ENCODE data around the gene NDFIP2. TPM values are rescaled to one million over a fixed set of nuclear protein-coding genes. Genes with fewer than 3 reads are reported as not detected.

The NDFIP2 gene
- total RNA-seq, 1 donor from 2014 or later, result 34.1 TPM

DNA sequence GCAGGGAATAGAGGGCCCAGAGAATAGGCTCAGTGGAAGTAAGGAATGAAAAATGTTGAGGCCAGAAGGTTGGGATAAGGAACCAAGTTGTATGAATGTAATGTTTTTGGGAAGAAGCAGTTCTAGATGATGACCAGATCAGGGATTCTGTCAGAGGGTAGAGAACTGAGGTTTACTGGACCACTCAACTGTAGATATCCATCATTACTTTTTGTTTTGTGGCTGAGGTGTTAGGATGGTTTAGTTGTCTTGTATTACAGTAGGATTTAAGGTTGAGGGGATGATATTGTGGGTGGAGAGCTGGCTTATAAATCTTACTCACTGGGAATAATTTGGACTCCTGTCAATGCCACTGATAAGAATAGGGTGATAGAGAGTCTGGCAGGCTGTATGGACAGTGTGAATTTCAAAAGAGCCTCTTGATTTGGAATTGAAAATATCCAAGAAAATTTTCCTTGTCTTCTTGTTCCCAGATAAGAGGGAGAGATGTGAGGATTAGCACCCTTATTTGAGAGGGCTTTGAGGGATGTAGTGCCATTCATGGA is 22.6 kb downstream of the NDFIP2 start:
- H3K4me1 ChIP-seq, result no peaks in the 10 kb centered on the region
- H3K4me3 ChIP-seq, result no peak overlapping the region
- H3K9me3 ChIP-seq, result no peaks in the 10 kb centered on the region
- no peak overlapping the region for H3K27ac ChIP-seq
- no peak for DNase-seq
- ATAC-seq, result no peak
- TF ChIP-seq, protein P1, sequence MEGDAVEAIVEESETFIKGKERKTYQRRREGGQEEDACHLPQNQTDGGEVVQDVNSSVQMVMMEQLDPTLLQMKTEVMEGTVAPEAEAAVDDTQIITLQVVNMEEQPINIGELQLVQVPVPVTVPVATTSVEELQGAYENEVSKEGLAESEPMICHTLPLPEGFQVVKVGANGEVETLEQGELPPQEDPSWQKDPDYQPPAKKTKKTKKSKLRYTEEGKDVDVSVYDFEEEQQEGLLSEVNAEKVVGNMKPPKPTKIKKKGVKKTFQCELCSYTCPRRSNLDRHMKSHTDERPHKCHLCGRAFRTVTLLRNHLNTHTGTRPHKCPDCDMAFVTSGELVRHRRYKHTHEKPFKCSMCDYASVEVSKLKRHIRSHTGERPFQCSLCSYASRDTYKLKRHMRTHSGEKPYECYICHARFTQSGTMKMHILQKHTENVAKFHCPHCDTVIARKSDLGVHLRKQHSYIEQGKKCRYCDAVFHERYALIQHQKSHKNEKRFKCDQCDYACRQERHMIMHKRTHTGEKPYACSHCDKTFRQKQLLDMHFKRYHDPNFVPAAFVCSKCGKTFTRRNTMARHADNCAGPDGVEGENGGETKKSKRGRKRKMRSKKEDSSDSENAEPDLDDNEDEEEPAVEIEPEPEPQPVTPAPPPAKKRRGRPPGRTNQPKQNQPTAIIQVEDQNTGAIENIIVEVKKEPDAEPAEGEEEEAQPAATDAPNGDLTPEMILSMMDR (IDR thresholded peaks at IDR 0.05), result no peak
- no peaks in the 10 kb centered on the region for H3K36me3 ChIP-seq
- no peaks in the 10 kb centered on the region for H3K27me3 ChIP-seq
- intact Hi-C loops (cut with DNase I), result no loop called here

DNA sequence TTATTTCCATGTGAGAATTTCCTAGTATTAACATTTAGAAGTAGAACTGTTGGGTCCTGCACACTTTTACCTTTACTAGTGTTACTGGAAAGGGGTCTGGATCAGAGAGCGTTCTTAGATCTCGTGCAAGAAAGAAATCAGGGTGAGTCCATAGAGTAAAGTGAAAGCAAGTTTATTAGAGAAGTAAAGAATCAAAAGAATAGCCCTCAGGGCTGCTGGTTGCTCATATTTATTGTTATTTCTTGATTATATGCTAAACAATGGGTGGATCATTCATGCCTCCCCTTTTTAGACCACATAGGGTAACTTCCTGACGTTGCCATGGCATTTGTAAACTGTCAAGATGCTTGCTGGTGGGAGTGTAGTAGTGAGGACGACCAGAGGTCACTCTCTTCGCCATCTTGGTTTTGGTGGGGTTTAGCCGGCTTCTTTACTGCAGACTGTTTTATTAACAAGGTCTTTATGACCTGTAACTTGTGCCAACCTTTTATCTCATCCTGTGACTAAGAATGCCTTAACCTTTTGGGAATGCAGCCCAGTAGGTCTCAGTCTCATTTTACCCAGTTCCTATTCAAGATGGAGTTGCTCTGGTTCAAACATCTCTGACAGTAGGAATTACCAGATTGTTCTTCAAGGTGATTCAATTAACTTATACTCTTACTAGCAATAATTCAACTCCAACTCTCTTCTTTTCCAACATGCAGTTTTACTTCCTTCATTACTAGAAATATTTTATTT is 27.4 kb downstream of the NDFIP2 start:
- ATAC-seq (no peak), DNase-seq (no peak)
- Histone ChIP-seq H3K27me3 (no peaks in the 10 kb centered on the region), H3K4me1 (no peaks in the 10 kb centered on the region), H3K9me3 (no peaks in the 10 kb centered on the region), H3K4me3 (no peak overlapping the region), H3K36me3 (no peaks in the 10 kb centered on the region), H3K27ac (no peak overlapping the region)
- TF ChIP-seq, protein P1 (IDR thresholded peaks at IDR 0.05), result no peak
- intact Hi-C loops (cut with DNase I), result no loop called here

DNA sequence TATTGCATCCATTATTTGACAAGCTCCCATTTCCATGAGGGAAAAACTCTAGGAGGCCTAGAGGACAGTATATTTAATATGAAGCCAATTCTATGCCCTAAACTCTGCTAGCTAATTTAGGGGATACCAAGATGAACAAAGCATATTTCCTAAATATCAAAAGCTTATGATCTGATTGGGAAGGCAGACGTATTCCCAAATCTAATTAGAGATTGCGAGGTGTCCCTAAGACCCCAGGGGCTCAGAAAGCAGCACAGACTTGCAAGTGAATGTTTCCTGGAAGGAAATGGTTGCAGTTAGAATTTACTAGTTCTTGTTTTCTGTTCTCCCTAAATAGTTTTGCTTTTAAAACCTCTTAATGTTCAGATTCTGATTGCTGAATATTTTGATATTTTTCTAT is 30.7 kb downstream of the NDFIP2 start:
- intact Hi-C loops (cut with DNase I), result no loop called here
- no peaks in the 10 kb centered on the region for H3K27me3 ChIP-seq

DNA sequence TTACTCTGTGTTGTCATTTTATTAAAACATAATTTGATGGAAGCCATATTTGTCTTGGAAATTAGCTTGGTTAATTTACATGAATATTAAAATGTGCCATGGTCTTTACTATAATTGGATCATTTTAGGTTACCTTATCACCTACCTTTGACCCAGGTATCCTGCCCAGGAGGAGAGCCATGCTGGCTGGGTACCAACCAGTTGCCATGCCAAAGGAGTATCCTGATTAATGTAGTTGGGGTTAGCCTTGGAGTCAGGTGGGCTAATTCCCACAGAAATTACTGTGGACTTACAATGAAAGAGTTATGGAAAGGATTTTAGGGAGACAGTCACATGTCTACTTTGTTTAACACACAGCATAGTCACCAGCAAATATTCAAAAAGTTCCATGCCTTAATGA is 32.0 kb downstream of the NDFIP2 start:
- DNase-seq (no peak), ATAC-seq (no peak)
- TF ChIP-seq, protein P1 (IDR thresholded peaks at IDR 0.05), result no peak
- H3K36me3 ChIP-seq, result no peaks in the 10 kb centered on the region
- intact Hi-C loops (cut with DNase I), result no loop called here
- H3K27ac ChIP-seq, result no peak overlapping the region
- no peak overlapping the region for H3K4me3 ChIP-seq
- no peaks in the 10 kb centered on the region for H3K27me3 ChIP-seq
- H3K9me3 ChIP-seq, result no peaks in the 10 kb centered on the region
- no peaks in the 10 kb centered on the region for H3K4me1 ChIP-seq

More for the DNA sequence above, 30.7 kb downstream of the NDFIP2 start:
- no peaks in the 10 kb centered on the region for H3K4me1 ChIP-seq
- DNase-seq, result no peak
- H3K4me3 ChIP-seq, result no peak overlapping the region
- TF ChIP-seq, protein P1 (IDR thresholded peaks at IDR 0.05), result no peak
- no peaks in the 10 kb centered on the region for H3K36me3 ChIP-seq
- no peak for ATAC-seq
- H3K9me3 ChIP-seq, result no peaks in the 10 kb centered on the region
- H3K27ac ChIP-seq, result no peak overlapping the region

DNA sequence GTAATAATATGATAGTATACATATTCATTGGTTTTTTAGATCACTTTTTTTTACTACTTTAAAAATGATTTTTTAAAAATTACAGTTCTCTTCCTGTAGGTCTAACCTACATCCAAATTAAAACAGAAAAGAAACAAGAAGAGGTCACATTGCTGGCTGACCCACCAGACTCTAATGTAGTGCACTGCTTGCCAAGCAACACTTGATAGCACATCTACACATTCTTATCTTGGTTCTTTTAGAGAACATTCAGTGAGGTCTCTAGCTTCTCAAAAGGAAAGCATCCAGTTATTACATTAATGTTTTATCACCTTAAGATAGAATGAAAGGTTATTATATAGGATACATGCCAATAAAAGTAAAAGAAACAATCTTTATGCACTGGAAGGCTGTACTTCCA is 35.6 kb downstream of the NDFIP2 start:
- DNase-seq (no peak), ATAC-seq (no peak)
- Histone ChIP-seq H3K36me3 (peaks cover 12% of the 10 kb centered on the region), H3K4me1 (no peaks in the 10 kb centered on the region), H3K27ac (no peak overlapping the region), H3K27me3 (no peaks in the 10 kb centered on the region), H3K4me3 (no peak overlapping the region), H3K9me3 (no peaks in the 10 kb centered on the region)
- intact Hi-C loops (cut with DNase I), result no loop called here
- TF ChIP-seq, protein P1 (IDR thresholded peaks at IDR 0.05), result no peak

All from upper lobe of right lung (tissue), 1 donor.